ENCODE data around the gene STK17A.

STK17A gene

DNA sequence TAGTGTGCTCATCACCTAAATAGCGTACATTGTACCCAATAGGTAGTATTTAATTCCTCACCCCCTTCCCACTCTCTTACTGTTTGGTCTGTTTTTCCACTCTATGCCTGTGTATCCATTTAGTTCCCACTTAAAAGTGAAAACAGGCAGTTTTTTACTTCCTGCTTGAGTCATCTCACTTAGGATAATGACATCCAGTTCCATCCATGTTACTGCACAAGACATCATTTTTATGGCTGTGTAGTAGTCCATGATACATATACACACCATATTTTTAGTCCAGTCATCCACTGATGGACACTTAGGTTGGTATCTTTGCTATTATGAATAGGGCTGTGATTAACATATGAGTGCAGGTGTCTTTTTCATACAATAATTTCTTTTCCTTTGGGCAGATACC is 10.1 kb downstream of the STK17A start:
- TF ChIP-seq FOXP2 (optimal IDR thresholded peaks at IDR 0.05; ENCODE audit: borderline replicate concordance, extremely low read depth, extremely low read length, insufficient read depth), result no peak
- TF ChIP-seq, protein P1, sequence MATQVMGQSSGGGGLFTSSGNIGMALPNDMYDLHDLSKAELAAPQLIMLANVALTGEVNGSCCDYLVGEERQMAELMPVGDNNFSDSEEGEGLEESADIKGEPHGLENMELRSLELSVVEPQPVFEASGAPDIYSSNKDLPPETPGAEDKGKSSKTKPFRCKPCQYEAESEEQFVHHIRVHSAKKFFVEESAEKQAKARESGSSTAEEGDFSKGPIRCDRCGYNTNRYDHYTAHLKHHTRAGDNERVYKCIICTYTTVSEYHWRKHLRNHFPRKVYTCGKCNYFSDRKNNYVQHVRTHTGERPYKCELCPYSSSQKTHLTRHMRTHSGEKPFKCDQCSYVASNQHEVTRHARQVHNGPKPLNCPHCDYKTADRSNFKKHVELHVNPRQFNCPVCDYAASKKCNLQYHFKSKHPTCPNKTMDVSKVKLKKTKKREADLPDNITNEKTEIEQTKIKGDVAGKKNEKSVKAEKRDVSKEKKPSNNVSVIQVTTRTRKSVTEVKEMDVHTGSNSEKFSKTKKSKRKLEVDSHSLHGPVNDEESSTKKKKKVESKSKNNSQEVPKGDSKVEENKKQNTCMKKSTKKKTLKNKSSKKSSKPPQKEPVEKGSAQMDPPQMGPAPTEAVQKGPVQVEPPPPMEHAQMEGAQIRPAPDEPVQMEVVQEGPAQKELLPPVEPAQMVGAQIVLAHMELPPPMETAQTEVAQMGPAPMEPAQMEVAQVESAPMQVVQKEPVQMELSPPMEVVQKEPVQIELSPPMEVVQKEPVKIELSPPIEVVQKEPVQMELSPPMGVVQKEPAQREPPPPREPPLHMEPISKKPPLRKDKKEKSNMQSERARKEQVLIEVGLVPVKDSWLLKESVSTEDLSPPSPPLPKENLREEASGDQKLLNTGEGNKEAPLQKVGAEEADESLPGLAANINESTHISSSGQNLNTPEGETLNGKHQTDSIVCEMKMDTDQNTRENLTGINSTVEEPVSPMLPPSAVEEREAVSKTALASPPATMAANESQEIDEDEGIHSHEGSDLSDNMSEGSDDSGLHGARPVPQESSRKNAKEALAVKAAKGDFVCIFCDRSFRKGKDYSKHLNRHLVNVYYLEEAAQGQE (IDR thresholded peaks at IDR 0.05; ENCODE audit: insufficient read depth in 1 of 2, low read depth in 2 of 2, low read length in 2 of 2), result no peak

GRCh38 chr7:43594020-43594419 is 11.1 kb downstream of the STK17A start:
- TF ChIP-seq SIN3A (IDR thresholded peaks at IDR 0.05; ENCODE audit: borderline replicate concordance, insufficient read depth, low read length) (no peak), FOXP2 (optimal IDR thresholded peaks at IDR 0.05; ENCODE audit: borderline replicate concordance, extremely low read depth, extremely low read length, insufficient read depth) (no peak), TAF1 (IDR thresholded peaks at IDR 0.05; ENCODE audit: borderline replicate concordance, insufficient read depth, low read length) (no peak), POLR2AphosphoS5 (IDR thresholded peaks at IDR 0.05; ENCODE audit: low read depth, low read length) (no peak)
- TF ChIP-seq, protein P1 (IDR thresholded peaks at IDR 0.05; ENCODE audit: insufficient read depth in 1 of 2, low read depth in 2 of 2, low read length in 2 of 2), result no peak

DNA sequence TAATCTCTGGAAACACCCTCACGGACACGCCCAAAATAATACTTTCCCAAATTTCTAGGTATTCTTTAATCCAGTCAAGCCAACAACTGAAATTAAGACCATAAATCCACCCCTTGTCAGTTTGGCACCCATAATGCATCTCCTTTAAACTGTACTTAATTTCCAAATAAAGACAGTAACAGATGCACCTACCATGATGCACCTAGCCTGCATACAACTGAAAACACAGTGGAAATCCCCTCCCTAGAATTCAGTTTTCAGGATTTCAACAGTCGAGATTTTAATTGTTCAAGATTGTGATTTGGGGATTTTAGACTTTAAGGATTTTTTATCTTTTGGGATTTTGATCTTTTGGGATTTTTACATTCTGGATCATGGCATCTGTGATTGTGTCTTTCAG is 17.1 kb downstream of the STK17A start:
- no peak for TF ChIP-seq FOXP2 (optimal IDR thresholded peaks at IDR 0.05; ENCODE audit: borderline replicate concordance, extremely low read depth, extremely low read length, insufficient read depth)
- TF ChIP-seq SIN3A (IDR thresholded peaks at IDR 0.05; ENCODE audit: borderline replicate concordance, insufficient read depth, low read length), result no peak
- TF ChIP-seq POLR2AphosphoS5 (IDR thresholded peaks at IDR 0.05; ENCODE audit: low read depth, low read length), result no peak
- TF ChIP-seq, protein P1 (IDR thresholded peaks at IDR 0.05; ENCODE audit: insufficient read depth in 1 of 2, low read depth in 2 of 2, low read length in 2 of 2), result no peak
- no peak for TF ChIP-seq TAF1 (IDR thresholded peaks at IDR 0.05; ENCODE audit: borderline replicate concordance, insufficient read depth, low read length)

DNA sequence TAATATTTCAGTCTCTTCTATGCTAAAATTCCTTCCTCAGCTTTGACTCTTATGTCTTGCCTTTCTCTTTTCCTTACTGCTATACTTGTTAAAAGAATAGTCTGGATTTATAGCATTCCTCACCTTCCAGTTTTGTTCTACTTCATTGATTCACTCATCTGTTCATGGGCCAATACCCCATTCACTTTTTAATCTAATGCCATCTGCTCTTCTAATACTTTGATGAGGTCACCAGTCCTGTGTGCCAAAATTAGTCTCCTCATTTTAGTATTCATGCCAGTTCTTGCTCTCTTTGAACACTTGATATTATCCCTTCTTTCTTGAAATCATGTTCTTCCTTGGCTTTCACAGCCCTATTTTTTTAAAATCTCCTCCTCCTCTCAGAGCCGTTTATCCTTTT is 19.3 kb downstream of the STK17A start:
- TF ChIP-seq TAF1 (IDR thresholded peaks at IDR 0.05; ENCODE audit: borderline replicate concordance, insufficient read depth, low read length), result no peak
- TF ChIP-seq SIN3A (IDR thresholded peaks at IDR 0.05; ENCODE audit: borderline replicate concordance, insufficient read depth, low read length), result no peak
- TF ChIP-seq POLR2AphosphoS5 (IDR thresholded peaks at IDR 0.05; ENCODE audit: low read depth, low read length), result no peak
- no peak for TF ChIP-seq FOXP2 (optimal IDR thresholded peaks at IDR 0.05; ENCODE audit: borderline replicate concordance, extremely low read depth, extremely low read length, insufficient read depth)
- TF ChIP-seq, protein P1 (IDR thresholded peaks at IDR 0.05; ENCODE audit: insufficient read depth in 1 of 2, low read depth in 2 of 2, low read length in 2 of 2), result no peak

- no peak for TF ChIP-seq POLR2AphosphoS5 (IDR thresholded peaks at IDR 0.05; ENCODE audit: low read depth, low read length)
- TF ChIP-seq, protein P1 (IDR thresholded peaks at IDR 0.05; ENCODE audit: insufficient read depth in 1 of 2, low read depth in 2 of 2, low read length in 2 of 2), result no peak
- no peak for TF ChIP-seq SIN3A (IDR thresholded peaks at IDR 0.05; ENCODE audit: borderline replicate concordance, insufficient read depth, low read length)
- no peak for TF ChIP-seq FOXP2 (optimal IDR thresholded peaks at IDR 0.05; ENCODE audit: borderline replicate concordance, extremely low read depth, extremely low read length, insufficient read depth)
These were observed 21.3 kb downstream of the STK17A start for GRCh38 chr7:43604251-43604650.
